GM18520 (cell line): ENCODE data around the gene PTPRM.

Experiments used
- ATAC-seq: cut with Tn5 transposase; IDR thresholded peaks from one replicate; pipeline ENCODE4 v1.9.1; 2021; ENCODE audit not compliant: unreplicated experiment

The PTPRM gene

DNA sequence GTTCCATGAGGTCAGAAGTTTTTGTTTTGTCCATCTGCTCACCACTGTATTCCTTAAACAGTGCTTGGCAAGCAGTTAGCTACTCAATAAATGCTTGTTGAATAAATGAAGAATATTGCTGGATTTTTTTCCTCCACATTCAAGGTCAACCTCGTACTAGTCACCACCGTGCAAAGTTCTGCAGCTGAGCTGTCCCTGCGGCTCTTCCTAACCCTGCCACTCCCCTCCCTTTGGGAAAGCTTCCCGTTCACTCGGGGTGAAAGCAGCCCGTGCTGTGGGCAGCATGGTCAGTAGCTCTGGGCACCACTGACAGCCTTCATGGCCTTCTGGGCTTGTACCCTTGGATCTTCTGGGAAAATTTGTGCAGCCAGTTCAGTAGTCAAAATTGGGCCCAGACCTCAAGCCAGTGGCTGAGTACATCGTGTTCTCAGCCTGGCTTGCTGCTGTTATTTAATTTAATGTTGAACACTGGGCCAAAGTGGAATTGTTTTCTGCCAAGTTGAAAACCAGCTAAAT, 572.8 kb downstream of the PTPRM start:
- ATAC-seq = no peak

- no peak for ATAC-seq
Measured at GRCh38 chr18:8140841-8141501, 573.9 kb downstream of the PTPRM start.

DNA sequence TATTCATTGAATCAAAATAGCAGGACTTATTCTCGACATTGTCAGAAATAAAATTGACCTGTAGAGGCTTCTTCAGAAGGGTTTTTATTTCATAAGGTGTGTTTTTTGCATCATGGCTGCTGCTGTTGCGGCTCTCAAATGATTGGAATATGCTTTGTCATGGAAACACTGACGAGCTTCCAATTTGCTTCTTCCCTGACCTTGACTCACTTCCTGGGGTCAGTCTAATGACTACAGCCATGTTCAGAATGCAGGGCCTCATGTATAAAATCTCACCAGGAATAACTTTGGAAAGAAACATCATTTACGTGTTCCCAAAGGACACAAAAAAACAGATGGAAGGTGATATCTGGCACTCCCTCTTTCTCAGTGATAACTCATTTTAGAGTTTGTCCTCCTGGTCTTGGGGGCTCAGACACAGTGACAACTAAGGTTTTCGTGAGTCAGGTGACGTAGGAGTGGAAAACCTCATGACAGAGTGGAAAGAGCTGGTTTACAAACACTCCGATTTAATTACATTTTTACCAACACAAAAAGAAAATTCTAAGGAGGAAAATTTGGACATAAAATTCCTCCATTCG, 575.1 kb downstream of the PTPRM start:
- no peak for ATAC-seq

GRCh38 chr18:8142932-8143331, 575.8 kb downstream of the PTPRM start:
- no peak for ATAC-seq

GRCh38 chr18:8151181-8151580, 584.1 kb downstream of the PTPRM start:
- no peak for ATAC-seq

DNA sequence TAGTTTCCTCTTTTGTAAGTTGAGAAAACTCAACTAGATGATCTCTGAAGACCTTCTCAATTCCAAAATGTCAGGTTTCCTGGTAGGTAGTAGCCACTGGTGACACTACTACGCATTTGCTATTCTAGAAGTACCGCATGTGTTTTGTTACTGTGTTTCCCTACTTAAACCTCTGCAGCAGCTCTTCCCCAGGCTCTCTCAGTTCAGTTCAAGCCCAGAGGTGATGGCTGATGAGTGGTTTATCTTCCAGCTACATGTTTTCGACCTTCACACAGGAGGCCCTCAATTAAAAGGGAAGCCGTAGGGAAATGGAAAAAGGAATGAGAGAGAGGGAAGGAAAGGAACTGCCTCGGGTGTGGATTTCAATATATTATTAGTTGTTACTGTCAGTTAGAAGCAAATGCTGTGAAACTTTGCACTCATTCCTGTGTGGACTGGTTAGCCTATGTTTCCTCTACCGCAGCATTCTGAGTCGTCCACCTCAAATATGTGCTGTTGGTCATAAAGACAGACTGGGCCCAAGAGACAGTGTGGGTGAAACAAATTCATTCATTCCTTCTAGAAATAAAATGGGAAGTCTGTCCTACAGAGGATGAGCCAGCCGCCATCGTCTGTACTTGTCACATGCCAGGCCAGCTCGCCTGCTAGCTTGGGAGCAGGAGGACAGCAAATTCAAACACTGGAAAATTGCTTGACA, 586.9 kb downstream of the PTPRM start:
- no peak for ATAC-seq

DNA sequence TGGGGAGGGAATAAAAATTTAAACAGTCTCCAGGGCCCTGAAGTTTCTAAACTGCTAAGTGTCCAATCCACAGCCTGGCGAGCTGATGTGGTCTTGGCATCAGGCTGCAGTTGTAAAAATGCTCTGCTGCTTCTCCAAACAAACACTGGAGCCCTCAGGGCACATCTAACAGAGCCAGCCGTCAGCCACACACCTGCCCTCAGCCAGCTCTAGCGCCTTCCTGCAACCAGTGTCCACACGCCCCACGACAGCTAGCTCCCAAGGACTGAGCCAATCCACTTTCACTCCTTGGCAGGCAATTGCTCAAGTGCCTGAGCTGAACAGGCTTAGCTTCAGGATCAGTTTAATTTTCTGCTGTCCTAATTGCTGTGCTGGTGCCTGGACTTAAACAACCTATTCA, 595.7 kb downstream of the PTPRM start:
- no peak for ATAC-seq

DNA sequence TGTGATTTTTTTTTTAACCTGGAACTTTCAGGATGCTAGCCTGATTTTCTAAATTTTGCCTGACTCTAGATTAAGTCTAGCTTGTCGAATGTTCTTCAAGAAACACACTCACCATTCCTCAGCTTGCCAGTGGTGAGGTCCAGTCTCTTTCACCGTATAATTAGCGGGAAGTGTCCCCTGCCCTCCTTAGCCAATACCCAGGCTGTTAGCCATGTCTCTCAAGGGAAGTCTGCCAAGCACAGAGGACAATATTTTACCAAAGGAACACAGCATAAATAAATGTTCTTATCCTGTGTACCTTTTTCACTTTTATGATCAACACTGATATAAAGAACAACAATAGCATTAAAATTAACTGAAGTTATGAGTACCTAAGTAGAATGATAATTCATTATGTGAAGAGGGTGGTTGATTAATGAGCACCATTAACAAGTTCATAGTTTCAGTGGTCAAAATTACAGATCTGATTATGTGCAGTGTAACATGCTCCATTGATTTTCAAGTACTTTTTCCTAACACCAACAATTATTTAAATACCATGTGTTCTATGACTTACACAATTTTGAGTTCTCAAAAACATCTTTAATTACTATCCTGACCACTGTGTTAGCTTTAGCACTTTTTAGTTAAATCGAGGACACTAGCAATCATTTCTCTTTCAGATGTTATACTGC, 596.3 kb downstream of the PTPRM start:
- ATAC-seq = no peak

GRCh38 chr18:8165095-8165494, 598.0 kb downstream of the PTPRM start:
- no peak for ATAC-seq

GRCh38 chr18:8167026-8167425, 599.9 kb downstream of the PTPRM start:
- ATAC-seq = no peak

DNA sequence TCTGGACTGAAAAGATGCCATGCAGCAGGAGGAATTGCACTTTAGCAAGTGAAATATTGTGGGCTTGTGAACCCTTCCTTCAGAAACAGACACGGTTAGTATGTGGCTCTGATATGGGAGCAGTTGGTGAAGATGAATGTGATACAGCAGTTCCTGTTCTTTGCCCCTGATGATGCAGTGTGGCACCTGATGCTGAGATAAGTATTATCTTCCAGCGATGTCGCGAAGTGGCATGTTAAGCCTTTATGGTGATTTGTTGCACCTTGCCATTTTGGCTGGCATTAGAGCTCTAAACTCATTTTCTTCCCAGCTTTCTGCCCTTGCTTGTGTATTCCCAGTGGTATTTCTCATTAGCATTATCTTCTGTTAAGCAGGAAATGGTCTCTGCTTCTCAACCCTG, 600.6 kb downstream of the PTPRM start:
- no peak for ATAC-seq

GRCh38 chr18:8169722-8170121, 602.6 kb downstream of the PTPRM start:
- ATAC-seq = no peak

GRCh38 chr18:8174771-8175170, 607.7 kb downstream of the PTPRM start:
- no peak for ATAC-seq

DNA sequence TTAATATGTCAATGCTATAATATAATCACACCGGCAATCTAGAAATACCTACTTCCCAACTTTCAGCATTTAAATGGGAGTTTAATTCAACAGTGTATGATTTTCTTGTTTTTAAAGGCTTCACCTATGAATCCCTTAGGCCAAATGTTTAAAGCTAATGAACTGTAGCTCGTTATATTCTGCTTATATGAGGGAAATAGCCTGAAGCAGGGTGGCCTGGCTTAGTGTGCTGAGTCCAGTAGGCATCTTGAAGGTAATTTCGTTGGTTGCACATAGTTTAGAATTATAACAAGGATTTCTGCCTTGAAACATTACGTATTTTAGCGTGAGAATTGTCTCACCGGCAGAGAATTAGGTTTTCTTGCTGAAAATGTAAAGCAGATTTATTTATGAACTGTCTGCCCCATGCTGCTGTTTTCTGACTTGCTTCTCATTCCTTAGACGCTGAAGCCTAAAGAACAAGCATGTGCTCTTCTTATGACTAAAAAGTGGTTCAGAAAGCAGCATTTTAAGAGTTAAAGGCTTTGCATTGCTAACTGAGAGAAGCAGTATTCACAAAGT, 608.5 kb downstream of the PTPRM start:
- no peak for ATAC-seq

DNA sequence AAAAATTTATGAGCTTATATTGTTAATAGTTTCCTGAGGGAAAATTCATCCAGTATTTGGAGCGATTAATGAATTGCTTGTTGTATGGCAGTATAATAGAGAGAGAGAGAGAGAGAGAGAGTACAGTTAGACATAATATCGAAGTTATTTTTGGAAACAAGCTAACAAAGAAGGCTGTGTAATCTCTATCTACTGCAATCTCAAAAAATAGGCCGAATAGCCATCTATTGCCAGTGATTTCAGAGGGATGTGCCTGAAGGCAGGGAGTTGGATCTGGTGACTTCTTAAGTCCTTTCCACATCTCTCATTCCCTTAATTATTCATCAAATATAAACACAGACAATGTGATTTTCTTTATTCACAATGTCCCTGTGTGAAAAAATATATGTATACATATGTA, 609.0 kb downstream of the PTPRM start:
- no peak for ATAC-seq

GRCh38 chr18:8176554-8176953, 609.4 kb downstream of the PTPRM start:
- ATAC-seq = no peak

DNA sequence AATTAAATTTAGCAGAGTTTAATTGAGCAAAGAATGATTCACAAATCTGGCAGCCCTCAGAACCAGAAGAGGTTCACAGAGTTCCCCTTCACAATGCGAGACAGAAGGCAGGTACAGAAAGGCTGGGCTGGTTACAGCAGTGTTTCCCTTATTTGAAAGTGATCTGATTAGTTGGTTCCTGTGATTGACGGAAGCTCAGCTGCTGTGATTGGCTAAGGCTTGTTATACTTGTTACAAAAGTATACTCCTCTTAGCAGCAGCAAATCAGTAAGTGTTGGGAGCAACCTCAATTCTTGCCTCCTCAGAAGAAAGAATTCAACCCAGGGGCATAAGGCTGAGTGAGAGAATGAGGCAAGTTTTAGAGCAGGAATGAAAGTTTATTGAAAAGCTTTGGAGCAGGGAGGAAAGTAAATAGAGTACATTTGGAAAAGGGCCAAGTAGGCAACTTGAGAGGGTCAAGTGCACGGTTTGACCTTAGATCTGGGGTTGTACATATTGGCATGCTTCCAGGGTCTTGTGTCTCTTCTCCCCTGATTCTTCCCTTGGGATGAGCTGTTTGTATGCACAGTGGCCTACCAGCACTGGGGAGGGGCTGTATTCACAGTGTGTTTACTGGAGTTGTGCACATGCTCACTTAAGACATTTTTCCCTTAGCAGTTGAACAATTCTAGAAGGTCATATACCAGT, 610.4 kb downstream of the PTPRM start:
- no peak for ATAC-seq

GRCh38 chr18:8186413-8186812, 619.3 kb downstream of the PTPRM start:
- no peak for ATAC-seq

GRCh38 chr18:8188184-8188583, 621.1 kb downstream of the PTPRM start:
- no peak for ATAC-seq

- ATAC-seq = no peak
Measured at GRCh38 chr18:8190980-8191379, 623.9 kb downstream of the PTPRM start.

DNA sequence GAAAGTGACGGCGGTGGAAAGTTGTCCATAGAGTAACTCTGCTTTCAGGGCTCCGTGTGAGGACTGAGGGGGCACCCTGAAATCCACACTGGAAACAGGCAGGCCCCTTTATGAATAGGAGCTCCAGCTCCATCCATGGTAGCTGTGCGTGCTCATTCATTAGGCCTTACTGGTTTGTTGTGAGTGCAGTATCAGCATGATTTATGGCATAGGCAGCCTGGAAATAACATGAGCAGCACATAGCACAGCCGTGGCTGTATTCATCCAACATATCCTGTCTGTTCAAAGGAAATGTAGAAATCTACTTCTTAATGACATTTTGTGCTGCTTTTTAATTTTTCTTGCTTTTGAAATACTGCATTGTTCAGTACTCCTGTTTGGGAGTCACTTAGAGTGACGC, 627.3 kb downstream of the PTPRM start:
- no peak for ATAC-seq
